NCI-H524 treated with DMSO at 0.1 percent for 48 hours (cell line): ENCODE results near the gene FYCO1.
"Not testable (repeated sequence)": the region's sequence is repeated elsewhere in the genome, so short reads cannot be mapped to it uniquely, and the experiment has no call there.

Experiments used
- DNase-seq: peaks from one replicate; lab custom pipeline; 2025; lab: John Stamatoyannopoulos, UW

FYCO1 gene

GRCh38 chr3:46010519-46011113 is 15.0 kb upstream of the FYCO1 start:
- DNase-seq: no peak

GRCh38 chr3:46008058-46008457 is 12.4 kb upstream of the FYCO1 start:
- no peak for DNase-seq

DNA sequence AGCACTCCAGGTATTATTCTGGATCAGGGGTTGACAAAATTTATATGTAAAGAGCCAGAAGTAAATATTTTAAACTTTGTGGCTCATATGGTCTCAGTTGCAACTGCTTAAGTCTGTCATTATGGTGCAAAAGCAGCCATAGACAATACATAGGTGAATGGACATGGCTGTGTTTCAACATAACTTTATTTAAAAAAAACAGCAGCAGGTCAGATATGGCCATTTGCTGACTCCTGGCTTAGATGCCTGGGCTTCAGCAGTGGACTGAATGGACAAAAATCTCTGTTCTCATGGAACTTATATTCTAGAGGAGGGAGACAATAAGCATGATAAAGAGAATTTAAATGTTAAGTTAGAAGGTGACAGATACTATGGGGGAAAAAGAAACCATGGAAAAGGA is 11.7 kb upstream of the FYCO1 start:
- DNase-seq: no peak

DNA sequence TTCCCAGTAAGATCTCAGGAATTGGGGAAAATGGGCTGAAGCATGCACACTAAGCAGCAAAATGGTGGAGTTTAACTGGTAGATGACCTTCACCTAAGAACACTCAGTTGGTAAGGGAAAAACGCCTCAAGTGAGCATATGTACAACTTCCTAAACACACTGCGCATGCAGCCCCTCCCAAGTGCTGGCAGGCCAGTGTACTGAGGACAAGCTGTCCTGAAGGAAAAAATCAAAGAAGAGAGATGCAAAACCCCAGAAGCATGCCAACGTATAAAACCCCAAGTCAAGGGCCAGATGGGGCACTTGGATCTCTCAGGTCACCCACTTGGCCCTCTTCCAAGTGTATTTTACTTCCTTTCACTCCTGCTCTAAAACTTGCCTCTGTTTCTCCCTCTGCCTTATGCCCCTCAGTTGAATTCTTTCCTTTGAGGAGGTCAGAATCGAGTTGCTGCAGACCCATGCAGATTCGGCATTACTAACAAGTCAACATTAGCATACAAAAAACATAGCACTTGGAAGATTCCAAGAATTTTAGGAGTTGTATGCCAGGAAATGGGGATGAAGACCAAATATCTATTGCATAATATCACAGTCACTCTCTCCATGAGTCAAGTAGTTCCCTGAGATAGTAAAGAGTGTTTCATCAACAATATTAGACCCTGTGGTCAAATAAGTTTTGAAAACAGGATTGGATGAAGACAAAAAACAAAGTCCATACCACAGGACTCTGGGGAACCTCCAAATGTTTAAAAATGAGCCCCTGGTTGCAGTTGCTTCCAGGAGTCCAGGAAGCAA is 10.8 kb upstream of the FYCO1 start:
- DNase-seq: no peak

- DNase-seq: peak; percentile 50
Measured at GRCh38 chr3:46003706-46004105, 8.1 kb upstream of the FYCO1 start.

DNA sequence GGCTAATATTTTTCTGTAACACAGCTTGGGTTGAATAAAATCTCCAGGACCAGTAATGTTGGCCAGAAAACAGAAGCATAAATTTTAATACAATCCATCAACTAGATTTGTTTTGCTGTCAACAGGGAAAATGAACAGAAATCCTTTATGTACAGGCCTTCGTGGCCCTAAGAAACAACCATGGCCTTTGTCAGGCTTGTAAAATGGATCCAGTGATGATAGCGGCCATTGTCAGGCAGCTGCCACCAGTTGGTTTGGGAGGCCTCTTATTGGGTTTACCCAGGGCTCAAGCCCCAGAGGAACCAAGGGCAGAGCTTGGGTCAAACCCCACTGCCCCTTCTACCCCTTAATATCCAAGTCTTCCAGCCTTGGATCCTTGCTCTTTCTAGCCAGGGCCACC is 5.6 kb upstream of the FYCO1 start:
- DNase-seq: no peak

- no peak for DNase-seq
Measured at GRCh38 chr3:45997942-45998341, 2.3 kb upstream of the FYCO1 start.

GRCh38 chr3:45997499-45997898 is 1.9 kb upstream of the FYCO1 start:
- DNase-seq: not testable (repeated sequence)

GRCh38 chr3:45994419-45995235 is 997 bp downstream of the FYCO1 start:
- DNase-seq: peak; percentile 92

DNA sequence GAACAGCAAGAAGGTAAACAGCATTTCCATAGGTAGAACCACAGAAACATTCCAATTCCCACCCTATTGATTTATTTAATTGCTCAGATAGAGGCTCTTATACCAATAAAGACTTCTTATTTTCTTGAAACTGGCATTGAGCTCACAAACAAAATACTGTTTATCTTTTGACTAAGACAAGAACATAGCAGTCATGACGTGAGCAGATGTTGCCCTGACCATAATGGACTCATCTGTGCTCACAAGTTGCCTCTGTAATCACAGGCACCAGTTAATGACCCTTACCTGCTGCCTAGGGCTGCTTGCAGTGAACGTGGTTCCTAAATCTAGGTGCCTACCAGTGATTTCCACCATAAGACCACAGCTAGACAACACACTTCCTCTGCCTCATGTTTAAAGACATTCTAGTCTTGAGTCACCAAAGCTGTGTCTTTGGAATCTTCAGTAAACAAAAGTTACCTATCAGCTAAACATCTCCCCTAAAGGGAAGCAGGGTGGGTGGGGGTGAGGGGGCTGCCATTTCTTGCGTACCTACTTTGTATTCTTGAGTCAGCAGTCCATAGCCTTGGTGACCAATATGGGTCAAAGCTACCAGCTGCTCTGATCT is 2.1 kb downstream of the FYCO1 start:
- no peak for DNase-seq

GRCh38 chr3:45992821-45993221 is 2.8 kb downstream of the FYCO1 start:
- no peak for DNase-seq

GRCh38 chr3:45992133-45992729 is 3.4 kb downstream of the FYCO1 start:
- no peak for DNase-seq

- no peak for DNase-seq
Measured at GRCh38 chr3:45991341-45991740, 4.3 kb downstream of the FYCO1 start.

DNA sequence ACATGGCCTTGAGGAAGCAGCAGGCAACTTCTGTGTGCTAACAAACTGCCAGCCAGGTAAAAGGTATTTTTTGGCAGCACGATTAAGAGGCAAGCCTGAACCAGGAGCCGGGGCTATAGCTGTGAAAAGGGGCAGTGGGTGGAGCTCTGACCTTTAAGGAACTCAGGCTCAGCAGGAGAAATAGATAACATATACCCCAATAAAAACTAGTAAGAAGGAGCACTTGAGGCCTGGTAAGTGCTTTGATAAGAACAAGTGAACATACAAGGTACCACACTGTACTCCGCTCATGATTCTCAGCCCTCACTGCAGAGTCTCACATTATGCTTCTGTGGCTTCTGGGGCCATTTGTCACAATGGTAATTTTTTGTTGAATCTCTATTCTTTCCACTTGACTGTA is 5.4 kb downstream of the FYCO1 start:
- no peak for DNase-seq

- no peak for DNase-seq
Measured at GRCh38 chr3:45988804-45989203, 6.8 kb downstream of the FYCO1 start.

DNA sequence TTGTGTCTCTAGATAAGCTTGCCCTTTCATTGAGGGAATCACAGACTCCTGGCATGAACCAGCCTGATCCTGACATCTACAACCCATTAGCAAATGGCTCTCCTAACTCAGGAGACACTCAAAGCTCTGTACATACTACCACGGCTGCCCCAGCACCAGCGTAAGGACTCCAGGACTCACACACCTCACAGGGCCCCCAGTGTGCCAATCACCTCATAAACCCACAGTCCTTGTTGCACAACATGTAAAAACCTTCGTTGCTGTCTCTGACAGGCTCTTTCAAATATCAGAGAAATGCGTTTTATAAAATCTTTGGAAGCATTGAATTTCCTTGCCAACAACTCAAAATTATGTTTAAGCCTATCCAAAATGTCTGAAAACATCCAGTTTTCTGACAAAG is 7.3 kb downstream of the FYCO1 start:
- no peak for DNase-seq

- no peak for DNase-seq
Measured at GRCh38 chr3:45987368-45988291, 8.0 kb downstream of the FYCO1 start.

- DNase-seq: no peak
Measured at GRCh38 chr3:45986303-45986982, 9.2 kb downstream of the FYCO1 start.

- no peak for DNase-seq
Measured at GRCh38 chr3:45985532-45986302, 9.9 kb downstream of the FYCO1 start.
